HTR-8/SVneo (cell line): ENCODE data around the gene FAM83C.

Source experiments
- DNase-seq: peaks from one replicate; pipeline ENCODE4 v3.0.0; 2011; ENCODE audit warnings: low spot score, mixed read lengths; ENCODE audit not compliant: insufficient read length
- FAIRE-seq: peaks from 2 replicates; lab custom pipeline; 2011; peaks lifted over from hg19 to GRCh38; lab: Jason Lieb, UNC

Gene FAM83C

GRCh38 chr20:35301426-35301825 is 9.2 kb upstream of the FAM83C start:
- FAIRE-seq, result no peak
- DNase-seq, result no peak

- FAIRE-seq, result no peak
Observed at GRCh38 chr20:35300469-35301262, 8.4 kb upstream of the FAM83C start.

GRCh38 chr20:35299780-35300179 is 7.6 kb upstream of the FAM83C start:
- FAIRE-seq (no peak), DNase-seq (no peak)

More at GRCh38 chr20:35300469-35301262, 8.4 kb upstream of the FAM83C start:
- DNase-seq, result no peak

- FAIRE-seq, result no peak
Observed at GRCh38 chr20:35298264-35298663, 6.0 kb upstream of the FAM83C start.

GRCh38 chr20:35297740-35298139 is 5.5 kb upstream of the FAM83C start:
- FAIRE-seq (no peak), DNase-seq (no peak)

More at GRCh38 chr20:35298264-35298663, 6.0 kb upstream of the FAM83C start:
- no peak for DNase-seq

GRCh38 chr20:35297155-35297554 is 4.9 kb upstream of the FAM83C start:
- no peak for DNase-seq
- FAIRE-seq, result no peak

GRCh38 chr20:35296101-35296554 is 3.9 kb upstream of the FAM83C start:
- no peak for DNase-seq
- no peak for FAIRE-seq

GRCh38 chr20:35295674-35296073 is 3.4 kb upstream of the FAM83C start:
- FAIRE-seq (peak; percentile 23), DNase-seq (no peak)

GRCh38 chr20:35295058-35295457 is 2.8 kb upstream of the FAM83C start:
- FAIRE-seq (no peak), DNase-seq (no peak)

- DNase-seq (no peak), FAIRE-seq (no peak)
Observed at GRCh38 chr20:35294293-35294685, 2.1 kb upstream of the FAM83C start.

- FAIRE-seq, result no peak
Observed at GRCh38 chr20:35293303-35294292, 1.4 kb upstream of the FAM83C start.

GRCh38 chr20:35292504-35293285 is 470 bp upstream of the FAM83C start:
- DNase-seq, result no peak
- FAIRE-seq, result peak; percentile 69

More at GRCh38 chr20:35293303-35294292, 1.4 kb upstream of the FAM83C start:
- no peak for DNase-seq

- FAIRE-seq (no peak), DNase-seq (no peak)
Observed at GRCh38 chr20:35290887-35291417, 1.3 kb downstream of the FAM83C start.

- DNase-seq (no peak), FAIRE-seq (no peak)
Observed at GRCh38 chr20:35290186-35290886, 1.9 kb downstream of the FAM83C start.

- no peak for DNase-seq
- no peak for FAIRE-seq
Observed at GRCh38 chr20:35288325-35289060, 3.7 kb downstream of the FAM83C start.

GRCh38 chr20:35287509-35288324 is 4.5 kb downstream of the FAM83C start:
- no peak for FAIRE-seq
- DNase-seq, result no peak

- no peak for DNase-seq
- FAIRE-seq, result no peak
Observed at GRCh38 chr20:35286899-35287508, 5.2 kb downstream of the FAM83C start.
